IMR-90 (cell line): ENCODE results near the gene RPS27L. TPM values are rescaled to one million over a fixed set of nuclear protein-coding genes. Genes with fewer than 3 reads are reported as not detected.
A peak's percentile ranks its signal among the peaks of the same experiment; 100 is the strongest.

Source experiments
- ATAC-seq: fragments of 200-7000 bp; cut with Tn5 transposase; 2 replicates; pipeline ENCODE4 v1.9.1; 2020; ENCODE audit warnings: low read depth, mild to moderate bottlenecking, moderate library complexity
- BruUV-seq: library from RNA; stranded (reverse); fragments of 400-500 nt; replicated peaks from 2 replicates; lab custom pipeline; 2021; lab: Mats Ljungman, UMichigan
- CTCF ChIA-PET: fragments of 300-600 bp; formaldehyde crosslinking; extraction: SDS; loops from one replicate; lab custom pipeline; 2021; ENCODE audit warnings: antibody characterized with exemption; lab: Yijun Ruan, JAX
- POLR2A ChIA-PET: fragments of 300-600 bp; sonication (Branson Sonifier 250); formaldehyde crosslinking; loops from one replicate; lab custom pipeline; 2022; ENCODE audit warnings: antibody characterized with exemption; ENCODE audit not compliant: unreplicated experiment; lab: Charles Lee
- DNase-seq: peaks from one replicate; pipeline ENCODE4 v3.0.0; 2013
- H2AFZ ChIP-seq: replicated peaks from 2 replicates; pipeline ENCODE3; 2013; ENCODE audit warnings: low read length, mild to moderate bottlenecking; ENCODE audit not compliant: poor library complexity
- H2AK5ac ChIP-seq: 2 replicates; pipeline ENCODE4 v1.6.1; 2013; ENCODE audit warnings: low read depth, low read length, inconsistent platforms
- H2AK9ac ChIP-seq: replicated peaks from 2 replicates; pipeline ENCODE3; 2013; ENCODE audit warnings: mild to moderate bottlenecking, low read depth, low read length, moderate library complexity; ENCODE audit not compliant: poor library complexity
- H2BK120ac ChIP-seq: 2 replicates; pipeline ENCODE4 v1.6.1; 2013; ENCODE audit warnings: low read depth, low read length, inconsistent platforms
- H2BK15ac ChIP-seq: 3 replicates; pipeline ENCODE4 v1.6.1; 2013; ENCODE audit warnings: low read depth, low read length, inconsistent platforms
- H2BK20ac ChIP-seq: 2 replicates; pipeline ENCODE4 v1.6.1; 2013; ENCODE audit warnings: low read depth, mild to moderate bottlenecking, inconsistent platforms, low read length, moderate library complexity
- H2BK5ac ChIP-seq: 2 replicates; pipeline ENCODE4 v1.6.1; 2013; ENCODE audit warnings: mild to moderate bottlenecking, low read depth, low read length, inconsistent platforms; ENCODE audit not compliant: poor library complexity, severe bottlenecking
- H3K14ac ChIP-seq: replicated peaks from 2 replicates; pipeline ENCODE4 v1.6.1; 2013; ENCODE audit warnings: low read depth, low read length, inconsistent platforms
- H3K18ac ChIP-seq: 2 replicates; pipeline ENCODE4 v1.6.1; 2013; ENCODE audit warnings: low read depth, low read length, control low read depth
- H3K23ac ChIP-seq: 2 replicates; pipeline ENCODE4 v1.6.1; 2013; ENCODE audit warnings: low read depth, low read length, inconsistent platforms
- H3K27ac ChIP-seq: 2 replicates; pipeline ENCODE4 v1.5.1; 2013; ENCODE audit warnings: mild to moderate bottlenecking, control low read depth, low read length; ENCODE audit not compliant: insufficient read depth
- H3K27me3 ChIP-seq: 2 replicates; pipeline ENCODE4 v1.6.1; 2013; ENCODE audit warnings: low read length; ENCODE audit not compliant: control insufficient read depth, insufficient read depth
- H3K36me3 ChIP-seq: 2 replicates; pipeline ENCODE4 v1.6.1; 2013; ENCODE audit warnings: low read length, mixed read lengths; ENCODE audit not compliant: control insufficient read depth, insufficient read depth
- H3K4ac ChIP-seq: 2 replicates; pipeline ENCODE4 v1.6.1; 2013; ENCODE audit warnings: low read depth, low read length, inconsistent platforms
- H3K4me1 ChIP-seq: 2 replicates; pipeline ENCODE4 v1.6.1; 2013; ENCODE audit warnings: low read length, mixed read lengths; ENCODE audit not compliant: control insufficient read depth, insufficient read depth
- H3K4me2 ChIP-seq: 2 replicates; pipeline ENCODE4 v1.6.1; 2013; ENCODE audit warnings: low read depth, mild to moderate bottlenecking, control low read depth, low read length, moderate library complexity
- H3K4me3 ChIP-seq: 2 replicates; pipeline ENCODE4 v1.5.1; 2013; ENCODE audit warnings: low read depth, mild to moderate bottlenecking, control low read depth, low read length, moderate library complexity; ENCODE audit not compliant: insufficient read depth
- H3K56ac ChIP-seq: 2 replicates; pipeline ENCODE4 v1.6.1; 2013; ENCODE audit warnings: low read length, inconsistent platforms; ENCODE audit not compliant: insufficient read depth; ENCODE audit errors: extremely low read depth
- H3K79me1 ChIP-seq, 2 experiments: 2 replicates each; pipeline ENCODE4 v1.6.1; 2013; ENCODE audit warnings: low read length in 2 of 2, inconsistent platforms in 1 of 2, low read depth in 1 of 2
- H3K9ac ChIP-seq: 2 replicates; pipeline ENCODE4 v1.6.1; 2013; ENCODE audit warnings: low read depth, low read length, control low read depth
- H3K9me1 ChIP-seq: 2 replicates; pipeline ENCODE4 v1.6.1; 2013; ENCODE audit warnings: low read length, inconsistent platforms; ENCODE audit not compliant: insufficient read depth
- H3K9me3 ChIP-seq: 2 replicates; pipeline ENCODE4 v1.6.1; 2013; ENCODE audit warnings: low read length; ENCODE audit not compliant: control insufficient read depth, insufficient read depth
- H4K20me1 ChIP-seq: 2 replicates; pipeline ENCODE4 v1.6.1; 2013; ENCODE audit warnings: low read length, inconsistent platforms; ENCODE audit not compliant: insufficient read depth
- H4K5ac ChIP-seq: 2 replicates; pipeline ENCODE4 v1.6.1; 2013; ENCODE audit warnings: mild to moderate bottlenecking, low read depth, low read length, control low read depth
- H4K8ac ChIP-seq, 2 experiments: 2 replicates each; pipeline ENCODE4 v1.6.1; 2013; ENCODE audit warnings: low read depth in 2 of 2, low read length in 2 of 2, control low read depth in 1 of 2, inconsistent platforms in 1 of 2
- H4K91ac ChIP-seq: 2 replicates; pipeline ENCODE4 v1.6.1; 2013; ENCODE audit warnings: low read depth, low read length, inconsistent platforms; ENCODE audit not compliant: insufficient read depth
- CEBPB ChIP-seq: IDR thresholded peaks from 2 replicates; pipeline ENCODE4 v1.6.1; 2012; ENCODE audit warnings: low read depth, low read length, improper control_type of control experiment
- FOS ChIP-seq: fragments of 150-350 bp; IDR thresholded peaks from 2 replicates; pipeline ENCODE4 v1.6.1; 2016; ENCODE audit warnings: low read depth, low read length
- MAZ ChIP-seq: IDR thresholded peaks from 2 replicates; pipeline ENCODE4 v1.6.1; 2012; ENCODE audit warnings: low read depth, mild to moderate bottlenecking, low read length, improper control_type of control experiment, moderate library complexity, borderline replicate concordance
- NFE2L2 ChIP-seq: fragments of 150-350 bp; IDR thresholded peaks from 2 replicates; pipeline ENCODE4 v1.6.1; 2016; ENCODE audit warnings: low read depth, mild to moderate bottlenecking, low read length
- SMC3 ChIP-seq: fragments of 150-350 bp; IDR thresholded peaks from 2 replicates; pipeline ENCODE4 v1.6.1; 2016; ENCODE audit warnings: low read depth, mild to moderate bottlenecking, antibody characterized with exemption, low read length, moderate library complexity
- WGBS, 2 experiments: methylation state at CpG; one replicate each; pipeline versions ENCODE4 v1.1.5 to v1.1.7; 2013; ENCODE audit warnings: missing lambda C conversion rate in 2 of 2; ENCODE audit not compliant: insufficient read length in 1 of 2; ENCODE audit errors: extremely low coverage in 2 of 2; 5-methylcytosine and 5-hydroxymethylcytosine counted together
- dilution Hi-C: fragments of 300-500 bp; cut with HindIII; formaldehyde crosslinking; loops from one replicate; pipeline ENCODE4 v1.14.3; 2018; ENCODE audit warnings: low sequenced_read_pairs; ENCODE audit not compliant: unreplicated experiment
- in situ Hi-C: fragments of 300-500 bp; cut with MboI; formaldehyde crosslinking; loops from 3 replicates; pipeline ENCODE4 v1.14.3; 2019; ENCODE audit warnings: low sequenced_read_pairs, inconsistent platforms, mixed read lengths
- intact Hi-C: fragments of 100-400 bp; cut with micrococcal nuclease; formaldehyde crosslinking; loops from 2 replicates; pipeline ENCODE4 v1.10.0; 2022
- polyA plus RNA-seq, 3 experiments: library from polyadenylated mRNA; depleted of rRNA; stranded (reverse); fragments of >200 nt; gene quantifications; 2 replicates each; pipeline ENCODE4 v1.2.3, GENCODE V29; 2012; ENCODE audit warnings: low replicate concordance in 1 of 3
- total RNA-seq: library from RNA; depleted of rRNA; stranded (reverse); fragments of >200 nt; gene quantifications from 2 replicates; pipeline ENCODE4 v1.2.3, GENCODE V29; 2012

RPS27L gene
- total and polyA plus RNA-seq, 2 of the 4 experiments (the other 2 are of a cell fraction), result 53.1 to 302 TPM

- peak overlapping the region; percentile 2; the same call in 1 of the 2 replicates for H3K4me2 ChIP-seq
- no peak overlapping the region for H3K4me3 ChIP-seq
Measured at GRCh38 chr15:63203451-63204090, 46.3 kb upstream of the RPS27L start.

More at GRCh38 chr15:63203451-63204090, 46.3 kb upstream of the RPS27L start:
- H4K5ac ChIP-seq, result no peak overlapping the region
- no peak overlapping the region for H2BK120ac ChIP-seq
- H4K8ac ChIP-seq, result no peak overlapping the region
- no peaks in the 10 kb centered on the region; the same call in none of the 2 replicates for H3K9me1 ChIP-seq
- ChIA-PET CTCF (interaction anchor here (0.7 kb wide), 1 partner anchor 15 kb away, joined by 4 read pairs; no protein-coding TSS in a partner anchor), POLR2A (interaction anchor here (1.1 kb wide), 1 partner anchor 8 kb away, joined by 3 read pairs; no protein-coding TSS in a partner anchor)
- ATAC-seq (peak; percentile 66), DNase-seq (peak; percentile 76)
- no peak overlapping the region; the same call in 1 of the 2 replicates for H3K18ac ChIP-seq
- no peak overlapping the region for H3K4ac ChIP-seq
- H2BK15ac ChIP-seq, result no peak overlapping the region
- H3K79me1 ChIP-seq, result peaks cover 35 to 76% of the 10 kb centered on the region in 2 experiments
- H3K23ac ChIP-seq, result peak overlapping the region; percentile 4; the same call in 1 of the 2 replicates
- H2BK20ac ChIP-seq, result no peak overlapping the region
- H2AK9ac ChIP-seq, result no peak overlapping the region
- dilution Hi-C loops (no loop called here), in situ Hi-C loops (no loop called here), intact Hi-C loops (no loop called here)
- no peak overlapping the region for H2AFZ ChIP-seq
- no peak overlapping the region for H3K56ac ChIP-seq
- peaks cover 6% of the 10 kb centered on the region for H3K4me1 ChIP-seq
- H3K9me3 ChIP-seq, result no peaks in the 10 kb centered on the region
- no peak overlapping the region for H2BK5ac ChIP-seq
- no peak overlapping the region for H3K27ac ChIP-seq
- H3K27me3 ChIP-seq, result no peaks in the 10 kb centered on the region
- WGBS, 2 experiments, result no CpG with 5 or more reads among the region's 9 CpGs
- peaks cover 15% of the 10 kb centered on the region; the same call in 1 of the 2 replicates for H4K20me1 ChIP-seq
- H2AK5ac ChIP-seq, result no peak overlapping the region
- no peak overlapping the region for H4K91ac ChIP-seq
- TF ChIP-seq NFE2L2, result 0 out of 2 replicates have a peak, but pooled peaks have one; percentile 3
- TF ChIP-seq MAZ, result no peak
- 0 out of 2 replicates have a peak, but pooled peaks have one; percentile 19 for TF ChIP-seq SMC3
- TF ChIP-seq CEBPB, result no peak
- TF ChIP-seq FOS, result peak; percentile 51
- H3K9ac ChIP-seq, result no peak overlapping the region
- no TSS peak for BruUV-seq
- H3K14ac ChIP-seq, result no peak overlapping the region
- peaks cover 1% of the 10 kb centered on the region; the same call in 1 of the 2 replicates for H3K36me3 ChIP-seq
